ENCODE data around the gene PID1.

DNA sequence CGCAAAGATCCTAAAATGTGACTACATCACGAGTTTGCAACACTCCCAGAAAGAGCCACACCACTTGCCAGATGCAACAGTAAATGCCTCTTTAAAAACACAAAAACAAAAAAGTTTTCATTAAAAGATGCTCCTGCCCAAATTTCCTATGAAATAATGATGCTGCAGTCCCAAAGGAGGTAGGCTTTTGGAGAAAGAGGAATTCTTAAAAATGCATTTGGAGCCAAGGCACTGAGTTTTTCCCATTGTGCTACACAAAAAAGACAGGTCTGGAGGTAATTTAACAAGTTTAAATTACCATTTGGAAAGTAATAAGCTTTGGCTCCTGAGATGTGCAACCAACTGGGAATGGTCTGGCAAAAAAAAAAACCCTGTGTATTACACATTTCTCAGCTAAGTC lies 145.0 kb downstream of the PID1 start:
- TF ChIP-seq, protein P1, sequence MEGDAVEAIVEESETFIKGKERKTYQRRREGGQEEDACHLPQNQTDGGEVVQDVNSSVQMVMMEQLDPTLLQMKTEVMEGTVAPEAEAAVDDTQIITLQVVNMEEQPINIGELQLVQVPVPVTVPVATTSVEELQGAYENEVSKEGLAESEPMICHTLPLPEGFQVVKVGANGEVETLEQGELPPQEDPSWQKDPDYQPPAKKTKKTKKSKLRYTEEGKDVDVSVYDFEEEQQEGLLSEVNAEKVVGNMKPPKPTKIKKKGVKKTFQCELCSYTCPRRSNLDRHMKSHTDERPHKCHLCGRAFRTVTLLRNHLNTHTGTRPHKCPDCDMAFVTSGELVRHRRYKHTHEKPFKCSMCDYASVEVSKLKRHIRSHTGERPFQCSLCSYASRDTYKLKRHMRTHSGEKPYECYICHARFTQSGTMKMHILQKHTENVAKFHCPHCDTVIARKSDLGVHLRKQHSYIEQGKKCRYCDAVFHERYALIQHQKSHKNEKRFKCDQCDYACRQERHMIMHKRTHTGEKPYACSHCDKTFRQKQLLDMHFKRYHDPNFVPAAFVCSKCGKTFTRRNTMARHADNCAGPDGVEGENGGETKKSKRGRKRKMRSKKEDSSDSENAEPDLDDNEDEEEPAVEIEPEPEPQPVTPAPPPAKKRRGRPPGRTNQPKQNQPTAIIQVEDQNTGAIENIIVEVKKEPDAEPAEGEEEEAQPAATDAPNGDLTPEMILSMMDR (IDR thresholded peaks at IDR 0.05; ENCODE audit: low read depth, low read length, missing input control) = no peak
- TF ChIP-seq, protein P2, sequence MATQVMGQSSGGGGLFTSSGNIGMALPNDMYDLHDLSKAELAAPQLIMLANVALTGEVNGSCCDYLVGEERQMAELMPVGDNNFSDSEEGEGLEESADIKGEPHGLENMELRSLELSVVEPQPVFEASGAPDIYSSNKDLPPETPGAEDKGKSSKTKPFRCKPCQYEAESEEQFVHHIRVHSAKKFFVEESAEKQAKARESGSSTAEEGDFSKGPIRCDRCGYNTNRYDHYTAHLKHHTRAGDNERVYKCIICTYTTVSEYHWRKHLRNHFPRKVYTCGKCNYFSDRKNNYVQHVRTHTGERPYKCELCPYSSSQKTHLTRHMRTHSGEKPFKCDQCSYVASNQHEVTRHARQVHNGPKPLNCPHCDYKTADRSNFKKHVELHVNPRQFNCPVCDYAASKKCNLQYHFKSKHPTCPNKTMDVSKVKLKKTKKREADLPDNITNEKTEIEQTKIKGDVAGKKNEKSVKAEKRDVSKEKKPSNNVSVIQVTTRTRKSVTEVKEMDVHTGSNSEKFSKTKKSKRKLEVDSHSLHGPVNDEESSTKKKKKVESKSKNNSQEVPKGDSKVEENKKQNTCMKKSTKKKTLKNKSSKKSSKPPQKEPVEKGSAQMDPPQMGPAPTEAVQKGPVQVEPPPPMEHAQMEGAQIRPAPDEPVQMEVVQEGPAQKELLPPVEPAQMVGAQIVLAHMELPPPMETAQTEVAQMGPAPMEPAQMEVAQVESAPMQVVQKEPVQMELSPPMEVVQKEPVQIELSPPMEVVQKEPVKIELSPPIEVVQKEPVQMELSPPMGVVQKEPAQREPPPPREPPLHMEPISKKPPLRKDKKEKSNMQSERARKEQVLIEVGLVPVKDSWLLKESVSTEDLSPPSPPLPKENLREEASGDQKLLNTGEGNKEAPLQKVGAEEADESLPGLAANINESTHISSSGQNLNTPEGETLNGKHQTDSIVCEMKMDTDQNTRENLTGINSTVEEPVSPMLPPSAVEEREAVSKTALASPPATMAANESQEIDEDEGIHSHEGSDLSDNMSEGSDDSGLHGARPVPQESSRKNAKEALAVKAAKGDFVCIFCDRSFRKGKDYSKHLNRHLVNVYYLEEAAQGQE (IDR thresholded peaks at IDR 0.05) = no peak
